ENCODE data around the gene MBD6.
"Not testable (repeated sequence)": the region's sequence is repeated elsewhere in the genome, so short reads cannot be mapped to it uniquely, and the experiment has no call there.

Gene MBD6

GRCh38 chr12:57560516-57560915 lies 37.9 kb downstream of the MBD6 start:
- DNase-seq (ENCODE audit: low read depth, low spot score) = no peak
- Histone ChIP-seq H3K4me1 (ENCODE audit: insufficient read depth, insufficient read length) (no peaks in the 10 kb centered on the region), H3K4me3 (ENCODE audit: insufficient read length, low read depth) (no peak overlapping the region), H3K27me3 (ENCODE audit: insufficient read depth, insufficient read length) (no peaks in the 10 kb centered on the region), H3K36me3 (ENCODE audit: insufficient read depth, insufficient read length, low read length) (no peaks in the 10 kb centered on the region), H3K9ac (ENCODE audit: insufficient read length, low read depth) (no peak overlapping the region), H3K9me3 (ENCODE audit: insufficient read depth, low read length) (no peaks in the 10 kb centered on the region)
- no peak for TF ChIP-seq YY1 (IDR thresholded peaks at IDR 0.05; ENCODE audit: insufficient read depth, insufficient read length)
- TF ChIP-seq ZNF274 (IDR thresholded peaks at IDR 0.05; ENCODE audit: low read depth, low read length) = no peak
- TF ChIP-seq SUZ12 (IDR thresholded peaks at IDR 0.05; ENCODE audit: extremely low read depth, insufficient read depth, insufficient read length) = no peak

- not testable (repeated sequence) for DNase-seq (ENCODE audit: low read depth, low spot score); H3K36me3 ChIP-seq (ENCODE audit: insufficient read depth, insufficient read length, low read length); H3K9ac ChIP-seq (ENCODE audit: insufficient read length, low read depth); H3K4me1 ChIP-seq (ENCODE audit: insufficient read depth, insufficient read length); H3K27me3 ChIP-seq (ENCODE audit: insufficient read depth, insufficient read length); H3K9me3 ChIP-seq (ENCODE audit: insufficient read depth, low read length); H3K4me3 ChIP-seq (ENCODE audit: insufficient read length, low read depth)
Observed at GRCh38 chr12:57561117-57561516, 38.5 kb downstream of the MBD6 start.

- TF ChIP-seq YY1 (IDR thresholded peaks at IDR 0.05; ENCODE audit: insufficient read depth, insufficient read length) (no peak), ZNF274 (IDR thresholded peaks at IDR 0.05; ENCODE audit: low read depth, low read length) (no peak), SUZ12 (IDR thresholded peaks at IDR 0.05; ENCODE audit: extremely low read depth, insufficient read depth, insufficient read length) (no peak)
- Histone ChIP-seq H3K27me3 (ENCODE audit: insufficient read depth, insufficient read length) (no peaks in the 10 kb centered on the region), H3K4me3 (ENCODE audit: insufficient read length, low read depth) (no peak overlapping the region), H3K9me3 (ENCODE audit: insufficient read depth, low read length) (no peaks in the 10 kb centered on the region), H3K9ac (ENCODE audit: insufficient read length, low read depth) (no peak overlapping the region), H3K36me3 (ENCODE audit: insufficient read depth, insufficient read length, low read length) (no peaks in the 10 kb centered on the region), H3K4me1 (ENCODE audit: insufficient read depth, insufficient read length) (no peaks in the 10 kb centered on the region)
- no peak for DNase-seq (ENCODE audit: low read depth, low spot score)
Observed at GRCh38 chr12:57563358-57563757, 40.7 kb downstream of the MBD6 start.

- TF ChIP-seq ZNF274 (IDR thresholded peaks at IDR 0.05; ENCODE audit: low read depth, low read length) (no peak), SUZ12 (IDR thresholded peaks at IDR 0.05; ENCODE audit: extremely low read depth, insufficient read depth, insufficient read length) (no peak), YY1 (IDR thresholded peaks at IDR 0.05; ENCODE audit: insufficient read depth, insufficient read length) (no peak)
- H3K9me3 ChIP-seq (ENCODE audit: insufficient read depth, low read length) = no peaks in the 10 kb centered on the region
- no peak overlapping the region for H3K9ac ChIP-seq (ENCODE audit: insufficient read length, low read depth)
- no peak for DNase-seq (ENCODE audit: low read depth, low spot score)
- H3K4me1 ChIP-seq (ENCODE audit: insufficient read depth, insufficient read length) = no peaks in the 10 kb centered on the region
- H3K36me3 ChIP-seq (ENCODE audit: insufficient read depth, insufficient read length, low read length) = no peaks in the 10 kb centered on the region
- H3K27me3 ChIP-seq (ENCODE audit: insufficient read depth, insufficient read length) = no peaks in the 10 kb centered on the region
- no peak overlapping the region for H3K4me3 ChIP-seq (ENCODE audit: insufficient read length, low read depth)
Observed at GRCh38 chr12:57564178-57564740, 41.6 kb downstream of the MBD6 start.

GRCh38 chr12:57568838-57569237 lies 46.2 kb downstream of the MBD6 start:
- Histone ChIP-seq H3K36me3 (ENCODE audit: insufficient read depth, insufficient read length, low read length) (peaks cover 10% of the 10 kb centered on the region), H3K27me3 (ENCODE audit: insufficient read depth, insufficient read length) (no peaks in the 10 kb centered on the region)

GRCh38 chr12:57569858-57570257 lies 47.2 kb downstream of the MBD6 start:
- Histone ChIP-seq H3K9me3 (ENCODE audit: insufficient read depth, low read length) (no peaks in the 10 kb centered on the region), H3K4me1 (ENCODE audit: insufficient read depth, insufficient read length) (no peaks in the 10 kb centered on the region), H3K36me3 (ENCODE audit: insufficient read depth, insufficient read length, low read length) (peaks cover 10% of the 10 kb centered on the region), H3K9ac (ENCODE audit: insufficient read length, low read depth) (no peak overlapping the region), H3K4me3 (ENCODE audit: insufficient read length, low read depth) (no peak overlapping the region), H3K27me3 (ENCODE audit: insufficient read depth, insufficient read length) (no peaks in the 10 kb centered on the region)
- TF ChIP-seq ZNF274 (IDR thresholded peaks at IDR 0.05; ENCODE audit: low read depth, low read length) (no peak), YY1 (IDR thresholded peaks at IDR 0.05; ENCODE audit: insufficient read depth, insufficient read length) (no peak)
- DNase-seq (ENCODE audit: low read depth, low spot score) = no peak

More at GRCh38 chr12:57568838-57569237, 46.2 kb downstream of the MBD6 start:
- TF ChIP-seq SUZ12 (IDR thresholded peaks at IDR 0.05; ENCODE audit: extremely low read depth, insufficient read depth, insufficient read length) = no peak
- no peak for TF ChIP-seq YY1 (IDR thresholded peaks at IDR 0.05; ENCODE audit: insufficient read depth, insufficient read length)
- no peak for TF ChIP-seq ZNF274 (IDR thresholded peaks at IDR 0.05; ENCODE audit: low read depth, low read length)
- Histone ChIP-seq H3K9me3 (ENCODE audit: insufficient read depth, low read length) (no peaks in the 10 kb centered on the region), H3K9ac (ENCODE audit: insufficient read length, low read depth) (no peak overlapping the region), H3K4me3 (ENCODE audit: insufficient read length, low read depth) (no peak overlapping the region), H3K4me1 (ENCODE audit: insufficient read depth, insufficient read length) (no peaks in the 10 kb centered on the region)
- no peak for DNase-seq (ENCODE audit: low read depth, low spot score)

GRCh38 chr12:57570438-57570837 lies 47.8 kb downstream of the MBD6 start:
- not testable (repeated sequence) for H3K4me3 ChIP-seq (ENCODE audit: insufficient read length, low read depth); H3K27me3 ChIP-seq (ENCODE audit: insufficient read depth, insufficient read length); H3K9ac ChIP-seq (ENCODE audit: insufficient read length, low read depth); DNase-seq (ENCODE audit: low read depth, low spot score); H3K9me3 ChIP-seq (ENCODE audit: insufficient read depth, low read length); H3K4me1 ChIP-seq (ENCODE audit: insufficient read depth, insufficient read length)
- H3K36me3 ChIP-seq (ENCODE audit: insufficient read depth, insufficient read length, low read length) = peaks cover 10% of the 10 kb centered on the region
